Measurements from ENCODE around the gene ACSL1. TPM values are rescaled to one million over a fixed set of nuclear protein-coding genes. Genes with fewer than 3 reads are reported as not detected.

ACSL1 gene
- total RNA-seq, 1 experiment from 2014 or later = 3.5 TPM

GRCh38 chr4:184776821-184777220 lies 48.9 kb downstream of the ACSL1 start:
- Histone ChIP-seq H3K4me1 (ENCODE audit: insufficient read depth, low read length) (no peaks in the 10 kb centered on the region), H3K27ac (ENCODE audit: insufficient read length, low read depth, low read length) (no peak overlapping the region), H3K79me2 (ENCODE audit: insufficient read depth, low read length) (no peaks in the 10 kb centered on the region), H2BK12ac (ENCODE audit: insufficient read length, low read depth, low read length) (no peak overlapping the region), H4K8ac (replicated peaks; ENCODE audit: insufficient read length, low read depth, low read length) (no peak overlapping the region), H2AK5ac (ENCODE audit: insufficient read length, low read length) (no peak overlapping the region), H3K79me1 (ENCODE audit: insufficient read depth, low read depth, low read length, poor library complexity, severe bottlenecking) (no peaks in the 10 kb centered on the region), H4K20me1 (ENCODE audit: control insufficient read depth, insufficient read depth, insufficient read length) (no peaks in the 10 kb centered on the region), H3K14ac (ENCODE audit: insufficient read depth, low read length) (no peak overlapping the region), H3T11ph (ENCODE audit: low read length) (no peak overlapping the region), H3K18ac (ENCODE audit: insufficient read length, low read depth, low read length) (no peak overlapping the region), H2BK5ac (ENCODE audit: insufficient read length, low read length) (no peak overlapping the region), H2BK15ac (ENCODE audit: low read depth, low read length) (no peak overlapping the region), H3K27me3 (ENCODE audit: insufficient read depth, low read length) (no peaks in the 10 kb centered on the region), H3K4me2 (ENCODE audit: insufficient read depth, insufficient read length, low read length) (no peak overlapping the region), H3K4ac (ENCODE audit: low read depth, low read length) (no peak overlapping the region), H2BK20ac (ENCODE audit: low read depth, low read length, poor library complexity, severe bottlenecking) (no peak overlapping the region), H4K5ac (ENCODE audit: insufficient read length, low read depth, low read length) (no peak overlapping the region), H2BK120ac (ENCODE audit: low read depth, low read length, poor library complexity, severe bottlenecking) (no peak overlapping the region), H3K56ac (ENCODE audit: insufficient read length, low read depth, low read length) (no peak overlapping the region), H3K9ac (ENCODE audit: extremely low read depth, insufficient read length, low read length) (no peak overlapping the region), H3K23ac (ENCODE audit: insufficient read length, low read depth, low read length) (no peak overlapping the region), H3K9me3 (ENCODE audit: control insufficient read depth, low read depth, low read length) (no peaks in the 10 kb centered on the region), H3K23me2 (ENCODE audit: insufficient read length, low read depth, low read length, poor library complexity, severe bottlenecking) (no peaks in the 10 kb centered on the region), H2AFZ (ENCODE audit: low read length) (no peak overlapping the region), H4K91ac (ENCODE audit: insufficient read length, low read depth, low read length) (no peak overlapping the region)
- Mint-ChIP-seq H3K9me3 (peaks cover 6% of the 10 kb centered on the region in 2 experiments), H3K4me1 (no peaks in the 10 kb centered on the region), H3K27me3 (ENCODE audit: low read depth) (no peaks in the 10 kb centered on the region), H3K4me3 (no peak overlapping the region), H3K27ac (no peak overlapping the region), H3K36me3 (ENCODE audit: insufficient read depth in 1 of 3, low read depth in 3 of 3) (peaks cover 6 to 8% (median 6%) of the 10 kb centered on the region in 3 experiments; a peak in 6 of 7 replicates)
- DNase-seq = no peak
- no CpG with 5 or more reads among the region's 5 CpGs for WGBS (ENCODE audit: extremely low coverage, insufficient read length, low lambda C conversion rate)
- TF ChIP-seq CTCF (conservative IDR thresholded peaks at IDR 0.05) = no peak
